ENCODE results near the gene PGAP3.

DNA sequence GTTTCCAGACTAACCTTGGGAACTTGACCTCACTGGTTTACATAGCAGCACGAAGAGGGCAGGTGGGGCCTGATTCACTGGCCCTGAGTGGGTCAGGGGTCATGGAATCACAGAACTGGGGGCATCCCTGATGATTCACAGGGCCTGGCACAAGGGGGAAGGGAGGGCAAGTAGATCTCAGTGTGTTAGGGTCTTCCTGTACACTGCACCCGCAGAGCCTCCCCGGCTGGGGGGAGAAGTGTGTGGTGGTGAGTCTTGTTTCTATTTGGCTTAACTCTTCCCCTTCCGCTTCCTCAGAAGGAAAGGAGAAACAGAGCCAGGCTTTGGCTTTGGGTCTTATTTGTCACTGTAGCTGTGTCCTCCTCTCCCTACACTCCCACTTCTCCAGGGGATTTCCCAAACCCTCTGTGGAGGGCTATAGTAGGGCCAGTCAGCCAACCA, 47.2 kb downstream of the PGAP3 start:
- TF ChIP-seq, protein P1, sequence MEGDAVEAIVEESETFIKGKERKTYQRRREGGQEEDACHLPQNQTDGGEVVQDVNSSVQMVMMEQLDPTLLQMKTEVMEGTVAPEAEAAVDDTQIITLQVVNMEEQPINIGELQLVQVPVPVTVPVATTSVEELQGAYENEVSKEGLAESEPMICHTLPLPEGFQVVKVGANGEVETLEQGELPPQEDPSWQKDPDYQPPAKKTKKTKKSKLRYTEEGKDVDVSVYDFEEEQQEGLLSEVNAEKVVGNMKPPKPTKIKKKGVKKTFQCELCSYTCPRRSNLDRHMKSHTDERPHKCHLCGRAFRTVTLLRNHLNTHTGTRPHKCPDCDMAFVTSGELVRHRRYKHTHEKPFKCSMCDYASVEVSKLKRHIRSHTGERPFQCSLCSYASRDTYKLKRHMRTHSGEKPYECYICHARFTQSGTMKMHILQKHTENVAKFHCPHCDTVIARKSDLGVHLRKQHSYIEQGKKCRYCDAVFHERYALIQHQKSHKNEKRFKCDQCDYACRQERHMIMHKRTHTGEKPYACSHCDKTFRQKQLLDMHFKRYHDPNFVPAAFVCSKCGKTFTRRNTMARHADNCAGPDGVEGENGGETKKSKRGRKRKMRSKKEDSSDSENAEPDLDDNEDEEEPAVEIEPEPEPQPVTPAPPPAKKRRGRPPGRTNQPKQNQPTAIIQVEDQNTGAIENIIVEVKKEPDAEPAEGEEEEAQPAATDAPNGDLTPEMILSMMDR (IDR thresholded peaks at IDR 0.05) = no peak
- no peak for TF ChIP-seq POLR2A (IDR thresholded peaks at IDR 0.05)

All from uterus (tissue), 2 donors.